ENCODE results near the gene ELL2.
"Not testable (repeated sequence)": the region's sequence is repeated elsewhere in the genome, so short reads cannot be mapped to it uniquely, and the experiment has no call there.

The ELL2 gene

GRCh38 chr5:95930141-95930930 lies 31.3 kb downstream of the ELL2 start:
- DNase-seq (ENCODE audit: low read depth), result no peak

GRCh38 chr5:95928724-95929253 lies 32.9 kb downstream of the ELL2 start:
- DNase-seq (ENCODE audit: low read depth), result no peak

- no peak for DNase-seq (ENCODE audit: low read depth)
These were observed 33.5 kb downstream of the ELL2 start for GRCh38 chr5:95927927-95928723.

DNA sequence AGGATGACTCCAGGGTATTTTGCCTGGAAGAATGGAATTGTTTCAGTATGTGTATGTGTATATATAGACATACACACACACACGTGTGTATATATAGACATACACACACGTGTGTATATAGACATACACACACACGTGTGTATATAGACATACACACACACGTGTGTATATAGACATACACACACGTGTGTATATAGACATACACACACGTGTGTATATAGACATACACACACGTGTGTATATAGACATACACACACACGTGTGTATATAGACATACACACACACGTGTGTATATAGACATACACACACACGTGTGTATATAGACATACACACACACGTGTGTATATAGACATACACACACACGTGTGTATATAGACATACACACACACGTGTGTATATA lies 34.4 kb downstream of the ELL2 start:
- not testable (repeated sequence) for DNase-seq (ENCODE audit: low read depth)

DNA sequence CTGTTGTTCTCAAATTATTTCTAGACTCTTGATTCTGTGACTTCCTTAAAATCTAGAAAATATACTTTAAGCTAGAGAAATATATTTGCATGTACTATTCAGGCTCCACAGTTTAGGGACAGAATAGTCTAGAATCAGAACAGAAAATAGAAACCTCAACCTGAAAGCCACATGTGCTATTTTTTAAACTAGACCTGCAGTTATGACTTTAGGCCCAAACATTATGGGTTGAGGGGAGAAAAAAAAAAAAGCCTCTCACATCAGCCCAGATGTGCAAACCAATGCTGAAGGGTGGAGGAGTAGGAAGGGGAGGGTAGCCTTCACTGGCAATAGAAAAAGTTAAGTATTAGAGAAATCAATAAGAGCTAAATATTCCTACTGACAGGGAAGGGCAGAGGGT lies 35.7 kb downstream of the ELL2 start:
- DNase-seq (ENCODE audit: low read depth), result no peak

- no peak for DNase-seq (ENCODE audit: low read depth)
These were observed 36.3 kb downstream of the ELL2 start for GRCh38 chr5:95925378-95925744.

DNA sequence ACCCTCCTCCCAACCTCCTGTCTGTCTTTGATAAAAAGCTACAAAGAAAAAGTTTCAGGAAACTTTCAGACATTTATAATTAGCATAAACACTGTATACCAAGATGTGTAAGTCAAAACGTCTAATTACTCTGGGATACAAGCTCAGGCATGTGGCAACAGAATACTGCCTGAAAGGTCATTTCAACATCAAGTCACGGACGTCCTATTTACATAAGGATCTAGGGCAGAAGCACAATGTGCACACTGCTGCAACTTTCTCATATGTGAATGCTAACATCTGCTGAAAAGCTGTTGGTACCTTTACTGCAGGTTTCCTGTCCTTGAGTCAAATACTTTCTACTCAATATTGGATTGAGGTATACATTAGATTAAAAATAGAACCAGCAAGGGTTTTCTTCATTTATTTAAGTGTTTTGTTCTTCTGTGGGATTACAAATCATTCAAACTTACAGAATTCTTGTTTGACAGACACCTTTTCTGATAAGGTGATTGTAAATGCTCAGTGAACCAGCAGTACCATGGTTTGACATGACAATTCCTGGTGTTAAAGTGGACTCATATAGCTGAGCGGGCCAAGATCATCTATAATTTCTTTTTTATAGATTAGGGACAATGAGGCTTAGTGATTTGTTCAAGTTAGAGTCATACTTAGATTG lies 36.8 kb downstream of the ELL2 start:
- DNase-seq (ENCODE audit: low read depth), result no peak

GRCh38 chr5:95923918-95924544 lies 37.6 kb downstream of the ELL2 start:
- no peak for DNase-seq (ENCODE audit: low read depth)

DNA sequence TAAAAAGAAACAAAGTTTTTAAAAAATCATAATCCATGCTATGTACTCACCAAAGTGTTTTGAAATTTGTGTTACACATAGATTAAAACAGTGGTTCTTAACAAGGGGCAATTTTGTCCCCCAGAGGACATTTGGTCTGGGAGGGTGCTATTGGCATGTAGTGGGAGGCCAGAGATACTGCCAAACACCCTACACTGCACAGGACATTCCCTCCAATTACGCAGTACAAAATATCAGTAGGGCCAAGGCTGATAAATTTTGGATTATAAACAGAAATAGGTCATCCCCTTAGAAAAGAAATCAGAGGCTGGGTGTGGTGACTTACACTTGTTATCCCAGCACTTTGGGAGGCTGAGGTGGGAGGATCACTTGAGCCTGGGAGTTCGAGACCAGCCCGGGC lies 38.9 kb downstream of the ELL2 start:
- no peak for DNase-seq (ENCODE audit: low read depth)

DNA sequence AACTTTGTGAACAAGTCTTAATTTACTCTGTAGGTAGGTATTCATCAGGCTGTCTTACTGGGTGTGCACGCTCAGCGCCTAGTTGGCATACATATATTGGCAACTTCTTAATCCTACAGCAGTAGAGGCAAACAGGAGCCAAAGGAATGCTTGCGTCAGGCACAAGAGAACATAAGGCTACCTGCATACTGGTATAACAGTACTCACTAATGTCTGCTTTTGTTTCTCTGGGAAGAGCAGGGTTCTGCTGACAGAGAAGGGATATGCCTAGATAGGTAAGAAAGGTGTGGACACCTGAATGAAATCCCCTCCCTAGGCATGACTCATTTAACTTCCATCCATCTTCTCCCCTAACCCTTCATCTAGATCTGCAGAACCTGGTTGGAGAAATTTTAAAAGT lies 40.1 kb downstream of the ELL2 start:
- DNase-seq (ENCODE audit: low read depth), result no peak

DNA sequence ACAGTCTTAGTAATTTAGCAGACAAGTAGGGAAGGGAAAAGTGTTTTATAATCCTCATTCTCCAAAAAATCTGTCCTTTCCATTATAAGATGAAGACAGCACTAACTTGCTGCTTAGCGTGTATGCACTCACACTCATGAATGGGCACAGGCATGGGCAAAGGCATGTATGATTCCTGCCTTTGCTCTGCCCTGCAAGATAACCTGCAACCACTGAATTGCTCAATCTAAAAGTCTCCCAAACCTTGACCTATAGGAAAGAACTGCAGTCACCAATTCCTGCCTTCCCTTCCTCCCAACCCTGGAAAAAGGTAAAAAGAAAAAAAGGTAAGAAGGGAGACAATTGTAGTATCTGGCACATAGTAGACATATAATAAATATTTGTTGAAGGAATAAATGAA lies 40.8 kb downstream of the ELL2 start:
- DNase-seq (ENCODE audit: low read depth), result no peak

GRCh38 chr5:95919658-95920057 lies 42.0 kb downstream of the ELL2 start:
- no peak for DNase-seq (ENCODE audit: low read depth)

GRCh38 chr5:95918421-95919006 lies 43.1 kb downstream of the ELL2 start:
- DNase-seq (ENCODE audit: low read depth), result no peak

- DNase-seq (ENCODE audit: low read depth), result no peak
These were observed 44.4 kb downstream of the ELL2 start for GRCh38 chr5:95917207-95917606.

DNA sequence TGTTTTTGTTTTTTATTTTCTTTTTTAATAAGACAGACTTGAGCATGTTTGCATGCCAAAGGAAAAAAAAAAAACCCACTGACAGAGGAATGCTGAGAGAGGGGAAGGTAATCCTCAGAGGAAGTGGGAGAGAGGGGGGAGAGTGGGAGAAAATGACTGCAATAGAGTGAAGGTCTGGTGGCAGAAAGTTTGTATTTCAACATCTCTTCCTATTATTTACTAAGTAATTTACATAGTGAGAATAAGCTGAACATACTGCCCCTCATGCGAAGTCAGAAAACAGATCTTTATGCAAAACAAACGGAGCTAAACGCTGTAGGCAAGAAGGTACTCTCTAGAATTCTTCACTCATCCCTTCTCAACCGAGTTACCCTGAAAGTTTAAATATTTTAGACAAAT lies 45.0 kb downstream of the ELL2 start:
- no peak for DNase-seq (ENCODE audit: low read depth)

DNA sequence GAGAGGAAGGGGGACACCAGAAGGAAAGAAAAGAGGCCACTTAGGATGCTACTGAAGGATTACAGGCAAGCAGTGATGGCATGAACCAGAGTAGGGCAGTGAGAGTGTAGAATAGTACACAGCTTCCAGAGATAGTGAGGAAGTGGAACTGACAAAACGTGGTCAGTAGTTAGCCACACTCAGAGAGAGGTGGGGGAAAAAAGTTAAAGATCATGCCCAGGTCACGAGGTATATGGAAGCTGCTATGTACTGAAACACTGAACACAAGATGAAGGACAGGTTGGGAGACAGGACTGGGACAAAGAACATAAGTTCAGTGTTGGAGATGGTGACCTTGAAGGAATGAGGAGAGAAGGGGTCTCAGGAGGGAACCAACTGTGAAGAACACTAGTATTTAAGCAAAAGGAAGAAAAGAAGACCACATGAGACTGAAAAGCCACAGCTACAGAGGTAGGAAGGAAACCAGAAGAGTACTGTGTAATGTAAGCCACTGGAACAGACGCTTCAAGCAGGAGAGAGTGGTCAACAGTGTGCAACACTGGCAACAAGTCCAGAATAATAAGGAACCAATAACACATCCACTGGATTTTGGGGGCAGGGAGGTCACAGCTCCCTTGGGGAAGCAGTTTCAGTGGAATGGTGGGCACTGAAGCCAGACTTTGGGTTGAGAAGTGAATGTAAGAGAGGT lies 45.5 kb downstream of the ELL2 start:
- no peak for DNase-seq (ENCODE audit: low read depth)

GRCh38 chr5:95913663-95914062 lies 48.0 kb downstream of the ELL2 start:
- no peak for DNase-seq (ENCODE audit: low read depth)

DNA sequence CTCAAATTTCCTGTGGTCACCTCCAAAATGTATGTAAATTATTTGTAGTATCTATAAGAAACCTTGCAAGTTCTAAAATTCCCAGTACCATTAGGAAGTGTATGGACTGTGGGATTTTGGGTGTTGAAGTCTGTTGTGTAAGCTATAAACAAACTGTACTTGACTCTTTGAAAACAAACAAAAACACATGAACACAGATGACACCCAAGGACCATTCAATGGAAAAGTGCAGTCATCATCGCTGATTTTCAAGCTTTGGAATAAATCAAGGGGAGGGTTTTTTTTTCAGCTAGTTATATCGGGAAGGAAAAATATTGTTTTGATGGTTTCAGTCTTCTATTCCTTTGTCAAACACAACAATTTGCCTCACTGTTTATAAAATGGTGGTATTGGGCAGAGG lies 49.6 kb downstream of the ELL2 start:
- DNase-seq (ENCODE audit: low read depth), result no peak

- no peak for DNase-seq (ENCODE audit: low read depth)
These were observed 51.1 kb downstream of the ELL2 start for GRCh38 chr5:95910521-95910920.

GRCh38 chr5:95909738-95910137 lies 51.9 kb downstream of the ELL2 start:
- DNase-seq (ENCODE audit: low read depth), result no peak

GRCh38 chr5:95908799-95909198 lies 52.9 kb downstream of the ELL2 start:
- no peak for DNase-seq (ENCODE audit: low read depth)
